GM10266 (cell line): ENCODE results near the gene MAGI2.
"Not testable (repeated sequence)": the region's sequence is repeated elsewhere in the genome, so short reads cannot be mapped to it uniquely, and the experiment has no call there.

Source experiments
- DNase-seq: peaks from one replicate; pipeline ENCODE4 v3.0.0; 2012; ENCODE audit errors: extremely low spot score
- CTCF ChIP-seq: IDR thresholded peaks from 2 replicates; pipeline ENCODE4 v1.5.1; 2012; ENCODE audit warnings: mild to moderate bottlenecking, low read depth; ENCODE audit not compliant: control insufficient read depth, insufficient read depth; ENCODE audit errors: missing control alignments

MAGI2 gene

GRCh38 chr7:79079919-79080554, 373.4 kb downstream of the MAGI2 start:
- no peak for DNase-seq
- no peak for TF ChIP-seq CTCF

DNA sequence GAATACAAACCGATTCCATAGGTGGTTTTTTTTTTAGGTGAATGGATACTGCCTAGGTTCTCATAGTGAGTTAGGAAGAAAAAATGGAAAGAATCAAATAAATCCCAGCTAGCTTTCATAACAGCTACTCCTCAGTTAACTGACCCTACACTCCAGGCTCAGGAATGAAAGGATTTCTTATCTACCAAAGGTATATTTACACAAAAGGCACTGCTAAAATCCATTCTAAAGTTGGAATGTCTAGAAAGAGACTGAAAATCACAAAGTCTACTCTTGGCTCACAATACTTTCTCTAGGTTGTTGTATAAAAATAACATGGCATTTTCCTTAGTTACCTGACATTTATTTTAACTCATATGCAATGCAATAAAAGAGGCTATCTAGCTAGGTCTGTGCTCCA, 375.2 kb downstream of the MAGI2 start:
- no peak for DNase-seq
- TF ChIP-seq CTCF: no peak

GRCh38 chr7:79071187-79071586, 382.3 kb downstream of the MAGI2 start:
- not testable (repeated sequence) for DNase-seq

DNA sequence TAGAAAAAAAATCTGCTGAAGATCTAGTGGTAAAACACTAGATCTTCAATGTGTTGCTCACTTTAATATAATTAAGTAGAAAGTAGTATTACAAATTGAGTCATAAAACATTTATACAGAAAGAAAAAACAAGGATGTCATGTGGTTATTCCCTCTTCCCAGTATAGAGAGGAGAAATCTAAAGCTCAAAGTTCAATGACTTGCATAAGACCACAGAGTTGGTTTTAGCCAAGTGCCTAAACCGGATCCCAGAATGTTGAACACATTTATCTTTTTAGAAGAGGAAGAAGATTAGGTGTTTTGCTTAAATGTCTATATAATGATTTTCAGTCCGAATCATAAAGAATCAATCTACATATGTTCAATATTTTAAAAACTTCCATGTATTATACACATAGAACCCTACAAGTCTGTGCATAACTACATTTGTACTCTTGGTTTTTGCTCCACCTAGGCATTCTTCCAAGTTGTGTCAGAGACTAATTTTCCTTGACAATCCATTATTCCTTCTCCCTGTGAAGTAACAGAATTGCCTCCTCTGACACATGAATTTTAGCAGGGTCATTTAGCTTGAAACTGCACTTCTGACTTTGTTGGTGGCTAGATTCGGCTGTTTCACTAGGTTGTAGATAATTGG, 389.2 kb downstream of the MAGI2 start:
- DNase-seq: no peak
- no peak for TF ChIP-seq CTCF

- TF ChIP-seq CTCF: no peak
- DNase-seq: no peak
Measured at GRCh38 chr7:79063019-79063698, 390.3 kb downstream of the MAGI2 start.

GRCh38 chr7:79060498-79060897, 393.0 kb downstream of the MAGI2 start:
- TF ChIP-seq CTCF: no peak
- no peak for DNase-seq

DNA sequence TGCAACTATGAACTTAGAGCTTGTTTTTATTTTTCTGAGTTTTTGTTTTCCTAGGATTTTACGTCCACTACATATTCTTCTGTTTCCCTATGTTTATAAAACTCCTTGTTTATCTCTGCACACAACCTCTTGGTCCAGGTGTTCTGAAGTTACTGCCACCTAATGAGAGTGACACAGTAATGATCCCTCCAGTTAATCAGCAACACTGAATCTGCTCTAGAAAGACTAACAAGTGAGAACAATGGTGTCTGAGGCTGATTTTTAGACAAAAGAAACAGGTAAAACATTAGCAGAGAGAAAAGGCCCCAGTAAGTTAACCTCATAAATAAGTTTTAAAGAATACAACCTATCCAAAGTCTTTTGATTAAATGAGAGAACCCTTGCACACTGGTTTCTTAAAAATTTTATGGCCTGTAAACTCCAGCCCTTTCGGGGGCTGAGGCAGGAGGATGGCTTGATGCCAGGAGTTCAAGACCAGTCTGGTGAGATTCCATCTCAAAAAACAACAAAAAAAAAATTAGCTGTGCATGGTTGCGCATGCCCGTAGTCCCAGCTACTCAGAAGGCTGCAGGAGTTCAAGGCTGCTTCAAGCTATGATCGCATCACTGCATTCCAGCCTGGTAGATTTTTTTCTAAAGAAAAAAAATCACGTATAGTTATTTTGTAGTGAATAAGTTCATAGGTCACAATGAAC, 397.6 kb downstream of the MAGI2 start:
- no peak for DNase-seq

More for the DNA sequence above, 397.6 kb downstream of the MAGI2 start:
- no peak for TF ChIP-seq CTCF
